K562 (cell line): ENCODE results near the gene MAP3K20. TPM values are rescaled to one million over a fixed set of nuclear protein-coding genes. Genes with fewer than 3 reads are reported as not detected.
A peak's percentile ranks its signal among the peaks of the same experiment; 100 is the strongest.

ENCODE experiments used
- ASH1L ChIP-seq: fragments of 450-650 bp; IDR thresholded peaks from 2 replicates; pipeline ENCODE4 v1.6.1; 2018; ENCODE audit warnings: borderline replicate concordance, mild to moderate bottlenecking, low read depth; ENCODE audit not compliant: partially characterized antibody
- BRD4 ChIP-seq: fragments of 200-600 bp; sonication (generic); IDR thresholded peaks from 2 replicates; pipeline ENCODE4 v1.6.1; 2017; ENCODE audit warnings: inconsistent platforms
- EZH2 ChIP-seq: IDR thresholded peaks from 2 replicates; pipeline ENCODE4 v1.6.1; 2012; ENCODE audit warnings: low read depth, mild to moderate bottlenecking, inconsistent platforms, low read length, borderline replicate concordance
- GTF2A2 ChIP-seq: IDR thresholded peaks from 2 replicates; pipeline ENCODE4 v1.6.1; 2016; ENCODE audit warnings: mild to moderate bottlenecking, missing genetic modification characterization, missing compliant biosample characterization
- HEY1 ChIP-seq: fragments of 250-450 bp; sonication (Bioruptor Pico); IDR thresholded peaks from 2 replicates; pipeline ENCODE4 v1.5.0; 2020; ENCODE audit warnings: mild to moderate bottlenecking, moderate library complexity, borderline replicate concordance
- RBBP5 ChIP-seq: fragments of 200-600 bp; sonication (generic); IDR thresholded peaks from 2 replicates; pipeline ENCODE4 v1.6.1; 2012; ENCODE audit warnings: borderline replicate concordance, mild to moderate bottlenecking, low read length, control low read depth, inconsistent platforms; ENCODE audit not compliant: insufficient read depth, poor library complexity, severe bottlenecking
- SIN3A ChIP-seq, 2 experiments: fragments of 150-350 bp in 1 of 2; IDR thresholded peaks; 2 replicates each; pipeline ENCODE4 v1.6.1; 2011 to 2016; ENCODE audit warnings: borderline replicate concordance in 2 of 2, low read depth in 2 of 2, low read length in 2 of 2, mild to moderate bottlenecking in 2 of 2, moderate library complexity in 2 of 2; ENCODE audit not compliant: control insufficient read depth in 1 of 2
- ZBTB11 ChIP-seq, 3 experiments: fragments of 200-800 bp in 1 of 3; fragments of 250-450 bp in 1 of 3; fragments of 450-650 bp in 1 of 3; sonication (Bioruptor Pico) in 1 of 3; sonication (Bioruptor generic) in 1 of 3; formaldehyde crosslinking in 1 of 3; IDR thresholded peaks; 2 replicates each; pipeline versions ENCODE4 v1.6.1 to v1.8.0; 2016 to 2022; ENCODE audit warnings: mild to moderate bottlenecking in 2 of 3, missing genetic modification characterization in 2 of 3, missing compliant biosample characterization in 1 of 3, moderate library complexity in 1 of 3
- ZBTB40 ChIP-seq, 2 experiments: fragments of 450-650 bp in 1 of 2; sonication (generic) in 1 of 2; formaldehyde crosslinking in 1 of 2; IDR thresholded peaks; 2 replicates each; pipeline versions ENCODE4 v1.7.1 to v1.9.0; 2016 to 2022; ENCODE audit warnings: inconsistent platforms in 1 of 2, mild to moderate bottlenecking in 1 of 2, missing genetic modification reagents in 1 of 2
- ZFP91 ChIP-seq: sonication (generic); formaldehyde crosslinking; IDR thresholded peaks from 2 replicates; pipeline ENCODE4 v1.8.0; 2022; ENCODE audit warnings: mild to moderate bottlenecking, missing genetic modification reagents
- polyA plus RNA-seq, 8 experiments: library from polyadenylated mRNA; depleted of rRNA in 4 of 8; stranded (reverse) in 5 of 8; unstranded in 3 of 8; fragments of >200 nt; fragmentation: Nextera tagmentation in 2 of 8; fragmentation: Illumina TruSeq in 1 of 8; extraction: Ambion mirVana in 2 of 8; extraction: Trizol in 1 of 8; gene quantifications; 2 replicates each; pipeline versions ENCODE4 v1.2.1 to v1.2.3, GENCODE V29; 2011 to 2014; ENCODE audit warnings: inconsistent platforms in 1 of 8, missing spikeins in 1 of 8
- total RNA-seq, 7 experiments: library from RNA; depleted of rRNA in 6 of 7; stranded (reverse); fragments of >200 nt in 6 of 7; fragmentation: Illumina TruSeq in 2 of 7; extraction: Trizol in 2 of 7; gene quantifications; 2 replicates each; pipeline versions ENCODE4 v1.2.1 to v1.2.3, GENCODE V29; 2011 to 2021; ENCODE audit warnings: low replicate concordance in 1 of 7

The MAP3K20 gene
- total and polyA plus RNA-seq, 9 of the 15 experiments (the other 6 are each of a cell fraction or from before 2014, with no cell fraction given), result 9.8 to 34.2 (median 27.3) TPM

GRCh38 chr2:173076581-173077345, 1.1 kb downstream of the MAP3K20 start (continued):
- TF ChIP-seq ZFP91 (CRISPR knock-in tag), result no peak
- TF ChIP-seq HEY1, result no peak
- 0 out of 4 replicates have a peak, but pooled peaks of 1 of the 2 experiments have one; percentile 18 for TF ChIP-seq SIN3A (IDR thresholded peaks at IDR 0.05; ENCODE audit: borderline replicate concordance in 2 of 2, control insufficient read depth in 1 of 2, low read depth in 2 of 2, low read length in 2 of 2)
- peak; percentile 15 for TF ChIP-seq RBBP5
- TF ChIP-seq GTF2A2 (tag), result no peak
- TF ChIP-seq ZBTB11 (CRISPR knock-in tag; IDR thresholded peaks at IDR 0.05), result no peak
- no peak for TF ChIP-seq EZH2
- TF ChIP-seq BRD4, result peak; percentile 72; the same call in 1 of the 2 replicates
- peak; percentile 21 for TF ChIP-seq ASH1L
- peak; percentile 31; the same call in 1 of the 2 replicates for TF ChIP-seq ZBTB40 (IDR thresholded peaks at IDR 0.05)
- TF ChIP-seq ZBTB40 (CRISPR knock-in tag; IDR thresholded peaks at IDR 0.05), result no peak
